Left lung (tissue), 10 donors: ENCODE measurements around the gene VPS39. TPM values are rescaled to one million over a fixed set of nuclear protein-coding genes. Genes with fewer than 3 reads are reported as not detected.

Experiments used
- ATAC-seq: fragments of 200-7000 bp; cut with Tn5 transposase; one replicate; pipeline ENCODE4 v1.9.1; 2020; ENCODE audit warnings: moderate library complexity
- DNase-seq, 4 donors: peaks; one replicate each; pipeline ENCODE4 v3.0.0-alpha.2; 2013 to 2020
- H3K27ac ChIP-seq, 2 donors: fragments of 200-600 bp; sonication (generic) in 1 of 2; one replicate each; pipeline versions ENCODE4 v1.5.0 to v1.8.0; 2020 to 2021
- H3K27me3 ChIP-seq, 2 donors: fragments of 200-600 bp; sonication (generic) in 1 of 2; one replicate each; pipeline versions ENCODE4 v1.5.0 to v1.8.0; 2020 to 2021
- H3K36me3 ChIP-seq, 2 donors: fragments of 200-600 bp; sonication (generic) in 1 of 2; one replicate each; pipeline versions ENCODE4 v1.5.0 to v1.8.0; 2020 to 2021
- H3K4me1 ChIP-seq, 2 donors: fragments of 200-600 bp; one replicate each; pipeline ENCODE4 v1.8.0; 2021
- H3K4me3 ChIP-seq, 2 donors: fragments of 200-600 bp; sonication (generic) in 1 of 2; one replicate each; pipeline versions ENCODE4 v1.5.0 to v1.8.0; 2020 to 2021; ENCODE audit warnings: mild to moderate bottlenecking in 1 of 2
- H3K9me3 ChIP-seq, 2 donors: fragments of 200-600 bp; sonication (generic) in 1 of 2; one replicate each; pipeline versions ENCODE4 v1.5.0 to v1.8.0; 2020 to 2021
- CTCF ChIP-seq, 2 donors: fragments of 200-600 bp; sonication (generic) in 1 of 2; IDR thresholded peaks; one replicate each; pipeline versions ENCODE4 v1.5.0 to v1.8.0; 2021; ENCODE audit warnings: antibody characterized with exemption in 2 of 2
- intact Hi-C, 2 donors: fragments of 100-400 bp; cut with DNase I; formaldehyde crosslinking; loops; one replicate each; pipeline versions ENCODE4 v1.11.2 to v1.14.2; 2022
- polyA plus RNA-seq, 6 donors: library from polyadenylated mRNA; unstranded; fragments of 120-200 nt; gene quantifications; one replicate each; pipeline ENCODE4 v1.2.1, GENCODE V29; 2013; ENCODE audit not compliant: insufficient read length in 6 of 6
- total RNA-seq, 2 donors: library from RNA; stranded (reverse); fragmentation: NEBNext Ultra II Directional; extraction: Animal tissue kit (Norgen Biotek cat#: 25700); gene quantifications; one replicate each; pipeline ENCODE4 v1.2.1, GENCODE V29; 2021
- donor health status: DM: no; HTN: yes; CAD: no.
- donor health status: DM: no; HTN: no; CAD: no.

VPS39 gene
- total and polyA plus RNA-seq, 8 donors, result 57.8 to 87.7 (median 81.9) TPM

GRCh38 chr15:42154956-42155355 lies 53.1 kb downstream of the VPS39 start:
- Histone ChIP-seq H3K9me3 (no peaks in the 10 kb centered on the region), H3K27me3 (no peaks in the 10 kb centered on the region), H3K4me1 (peaks cover 6 to 19% of the 10 kb centered on the region in 2 donors), H3K36me3 (peaks cover 0 to 16% of the 10 kb centered on the region in 2 donors), H3K4me3 (peak overlapping the region; percentile 24 to 44), H3K27ac (no peak overlapping the region)
- intact Hi-C loops, result no loop called here
- ATAC-seq, result no peak
- DNase-seq, result no peak
- no peak for TF ChIP-seq CTCF (IDR thresholded peaks at IDR 0.05)

GRCh38 chr15:42154212-42154941 lies 53.7 kb downstream of the VPS39 start:
- TF ChIP-seq CTCF (IDR thresholded peaks at IDR 0.05), result no peak
- H3K4me3 ChIP-seq, result peak overlapping the region in 1 of 2 donors; percentile 44
- H3K4me1 ChIP-seq, result peaks cover 4 to 14% of the 10 kb centered on the region in 2 donors
- H3K27me3 ChIP-seq, result no peaks in the 10 kb centered on the region
- DNase-seq (no peak), ATAC-seq (peak; percentile 5)
- H3K36me3 ChIP-seq, result peaks cover 0 to 10% of the 10 kb centered on the region in 2 donors
- intact Hi-C loops, result no loop called here
- H3K9me3 ChIP-seq, result no peaks in the 10 kb centered on the region
- H3K27ac ChIP-seq, result peak overlapping the region in 1 of 2 donors; percentile 19

GRCh38 chr15:42153874-42154211 lies 54.3 kb downstream of the VPS39 start:
- no peaks in the 10 kb centered on the region for H3K27me3 ChIP-seq
- H3K4me3 ChIP-seq, result no peak overlapping the region
- intact Hi-C loops, result no loop called here
- no peak for DNase-seq
- peaks cover 0 to 4% of the 10 kb centered on the region in 2 donors for H3K36me3 ChIP-seq
- no peak for ATAC-seq
- no peak for TF ChIP-seq CTCF (IDR thresholded peaks at IDR 0.05)
- peaks cover 4 to 8% of the 10 kb centered on the region in 2 donors for H3K4me1 ChIP-seq
- H3K27ac ChIP-seq, result peak overlapping the region in 1 of 2 donors; percentile 19
- no peaks in the 10 kb centered on the region for H3K9me3 ChIP-seq

- peak overlapping the region in 1 of 2 donors; percentile 5 for H3K27ac ChIP-seq
- intact Hi-C loops, result no loop called here
Observed at GRCh38 chr15:42152921-42153698, 55.0 kb downstream of the VPS39 start.

More at GRCh38 chr15:42152921-42153698, 55.0 kb downstream of the VPS39 start:
- no peak for TF ChIP-seq CTCF (IDR thresholded peaks at IDR 0.05)
- Histone ChIP-seq H3K4me3 (no peak overlapping the region), H3K36me3 (no peaks in the 10 kb centered on the region), H3K4me1 (peaks cover 4 to 7% of the 10 kb centered on the region in 2 donors), H3K27me3 (no peaks in the 10 kb centered on the region), H3K9me3 (no peaks in the 10 kb centered on the region)
- DNase-seq, result no peak
- ATAC-seq, result no peak
